Neural cell (in vitro differentiated cells): Measurements from ENCODE around the gene PDK1. TPM values are rescaled to one million over a fixed set of nuclear protein-coding genes. Genes with fewer than 3 reads are reported as not detected.

ENCODE experiments used
- H2AFZ ChIP-seq: fragments of 200-600, 300-800 bp; sonication (generic), shearing (Covaris generic); 2 replicates; pipeline ENCODE4 v1.6.0; 2014; ENCODE audit warnings: low read depth, mild to moderate bottlenecking, antibody characterized with exemption, low read length, moderate library complexity
- H3F3A ChIP-seq: fragments of 200-600 bp; shearing (Covaris generic); 2 replicates; pipeline ENCODE4 v1.6.1; 2016; ENCODE audit warnings: mild to moderate bottlenecking, moderate library complexity, mixed read lengths, antibody characterized with exemption, low read length; ENCODE audit not compliant: insufficient read depth, poor library complexity, severe bottlenecking
- H3K27ac ChIP-seq: fragments of 200-600, 300-800 bp; sonication (generic), shearing (Covaris generic); 2 replicates; pipeline ENCODE4 v1.5.1; 2014; ENCODE audit warnings: mild to moderate bottlenecking, low read length, moderate library complexity
- H3K27me3 ChIP-seq: fragments of 300-800, 200-600 bp; sonication (generic), shearing (Covaris generic); 2 replicates; pipeline ENCODE4 v1.6.0; 2014; ENCODE audit warnings: mild to moderate bottlenecking, low read depth, low read length, moderate library complexity; ENCODE audit not compliant: insufficient read depth
- H3K36me3 ChIP-seq: fragments of 300-800, 200-600 bp; sonication (generic), shearing (Covaris generic); 2 replicates; pipeline ENCODE4 v1.5.1; 2014; ENCODE audit warnings: mild to moderate bottlenecking, antibody characterized with exemption, low read length, moderate library complexity; ENCODE audit not compliant: insufficient read depth
- H3K4me2 ChIP-seq: fragments of 300-800, 200-600 bp; sonication (generic), shearing (Covaris generic); 2 replicates; pipeline ENCODE4 v1.6.0; 2014; ENCODE audit warnings: mild to moderate bottlenecking, low read length
- H3K4me3 ChIP-seq: fragments of 300-800, 200-600 bp; sonication (generic), shearing (Covaris generic); 2 replicates; pipeline ENCODE4 v1.5.1; 2014; ENCODE audit warnings: mild to moderate bottlenecking, low read length, moderate library complexity
- H3K79me2 ChIP-seq: fragments of 200-600 bp; shearing (Covaris generic); replicated peaks from 2 replicates; pipeline ENCODE4 v1.6.0; 2014; ENCODE audit warnings: mild to moderate bottlenecking, low read length, moderate library complexity; ENCODE audit not compliant: insufficient read depth
- H3K9ac ChIP-seq: fragments of 300-800, 200-600 bp; sonication (generic), shearing (Covaris generic); 2 replicates; pipeline ENCODE4 v1.6.1; 2016; ENCODE audit warnings: mild to moderate bottlenecking, low read length, mixed read lengths
- H3K9me2 ChIP-seq: fragments of 200-600 bp; shearing (Covaris generic); 2 replicates; pipeline ENCODE4 v1.6.1; 2016; ENCODE audit warnings: mild to moderate bottlenecking, low read length, mixed read lengths; ENCODE audit not compliant: insufficient read depth
- H3K9me3 ChIP-seq: fragments of 200-600, 300-800 bp; sonication (generic), shearing (Covaris generic); 2 replicates; pipeline ENCODE4 v1.6.1; 2016; ENCODE audit warnings: mild to moderate bottlenecking, mixed run types, low read length, moderate library complexity, mixed read lengths
- H4K20me1 ChIP-seq: fragments of 200-600 bp; shearing (Covaris generic); 2 replicates; pipeline ENCODE4 v1.6.1; 2016; ENCODE audit warnings: mild to moderate bottlenecking, mixed run types; ENCODE audit not compliant: insufficient read depth
- EP300 ChIP-seq: fragments of 450-650 bp; conservative IDR thresholded peaks from 2 replicates; pipeline ENCODE4 v1.6.1; 2014; ENCODE audit warnings: antibody characterized with exemption, mild to moderate bottlenecking, moderate library complexity; ENCODE audit not compliant: poor library complexity, severe bottlenecking
- EZH2 ChIP-seq: fragments of 200-600, 300-800 bp; shearing (Covaris generic), sonication (generic); IDR thresholded peaks from 2 replicates; pipeline ENCODE4 v1.6.1; 2014; ENCODE audit warnings: antibody characterized with exemption, low read length, borderline replicate concordance, mild to moderate bottlenecking; ENCODE audit not compliant: insufficient read depth, poor library complexity, severe bottlenecking
- MXI1 ChIP-seq: fragments of 450-650 bp; conservative IDR thresholded peaks from 2 replicates; pipeline ENCODE4 v1.6.1; 2014; ENCODE audit warnings: antibody characterized with exemption, mild to moderate bottlenecking; ENCODE audit not compliant: poor library complexity, severe bottlenecking
- POLR2AphosphoS5 ChIP-seq: IDR thresholded peaks from 2 replicates; pipeline ENCODE4 v1.6.1; 2012
- RAD21 ChIP-seq: fragments of 450-650 bp; conservative IDR thresholded peaks from 2 replicates; pipeline ENCODE4 v1.6.1; 2014; ENCODE audit warnings: antibody characterized with exemption, mild to moderate bottlenecking, moderate library complexity
- SMC3 ChIP-seq: fragments of 450-650 bp; conservative IDR thresholded peaks from 2 replicates; pipeline ENCODE4 v1.6.1; 2014; ENCODE audit warnings: antibody characterized with exemption, mild to moderate bottlenecking, moderate library complexity; ENCODE audit not compliant: poor library complexity
- TAF1 ChIP-seq: IDR thresholded peaks from 2 replicates; pipeline ENCODE4 v1.6.1; 2012; ENCODE audit warnings: low read depth
- polyA plus RNA-seq: library from polyadenylated mRNA; depleted of rRNA; stranded (reverse); fragments of >200 nt; gene quantifications from 2 replicates; pipeline ENCODE4 v1.2.3, GENCODE V29; 2014
- TF ChIP-seq, protein P1 (sequence below): IDR thresholded peaks from 2 replicates; pipeline ENCODE4 v1.6.1; 2012; ENCODE audit warnings: borderline replicate concordance
- TF ChIP-seq, protein P2 (sequence below): fragments of 450-650 bp; IDR thresholded peaks from 2 replicates; pipeline ENCODE4 v1.5.1; 2014; ENCODE audit warnings: antibody characterized with exemption, mild to moderate bottlenecking, moderate library complexity; ENCODE audit not compliant: poor library complexity, severe bottlenecking

The PDK1 gene
- polyA plus RNA-seq, 1 donor from 2014 or later: 10.8 TPM

DNA sequence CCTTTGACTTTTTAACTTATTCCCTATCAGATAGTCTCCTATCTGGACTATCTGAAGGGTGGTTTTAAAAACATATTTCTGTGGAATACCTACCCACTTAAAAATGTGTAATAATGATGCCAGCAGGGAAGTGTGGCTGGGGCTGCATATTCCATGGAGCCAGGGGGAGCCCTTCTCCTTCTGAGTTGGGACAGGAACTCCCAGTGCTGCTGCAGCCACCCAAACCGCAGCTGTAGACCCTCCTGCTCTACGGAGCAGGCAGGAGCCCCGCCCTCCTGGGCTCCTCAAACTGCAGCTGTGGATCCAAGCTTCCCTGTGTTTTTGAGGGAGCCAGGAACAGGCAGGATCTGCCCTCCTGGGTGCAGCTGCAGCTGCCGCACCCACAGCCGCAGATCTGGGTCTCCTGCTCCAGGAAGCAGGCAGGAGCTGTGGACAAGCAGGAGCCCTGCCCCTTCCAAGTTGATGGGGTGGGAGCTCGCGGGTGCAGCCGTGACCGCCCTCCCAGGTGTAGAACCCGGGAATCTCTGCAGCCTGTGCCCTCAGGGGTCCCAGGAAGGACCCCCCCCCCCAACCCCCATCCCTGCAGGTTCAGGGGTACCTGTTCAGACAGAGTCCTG, 57.8 kb downstream of the PDK1 start:
- no peaks in the 10 kb centered on the region for H3K36me3 ChIP-seq
- H3K79me2 ChIP-seq: no peaks in the 10 kb centered on the region
- TF ChIP-seq, protein P1, sequence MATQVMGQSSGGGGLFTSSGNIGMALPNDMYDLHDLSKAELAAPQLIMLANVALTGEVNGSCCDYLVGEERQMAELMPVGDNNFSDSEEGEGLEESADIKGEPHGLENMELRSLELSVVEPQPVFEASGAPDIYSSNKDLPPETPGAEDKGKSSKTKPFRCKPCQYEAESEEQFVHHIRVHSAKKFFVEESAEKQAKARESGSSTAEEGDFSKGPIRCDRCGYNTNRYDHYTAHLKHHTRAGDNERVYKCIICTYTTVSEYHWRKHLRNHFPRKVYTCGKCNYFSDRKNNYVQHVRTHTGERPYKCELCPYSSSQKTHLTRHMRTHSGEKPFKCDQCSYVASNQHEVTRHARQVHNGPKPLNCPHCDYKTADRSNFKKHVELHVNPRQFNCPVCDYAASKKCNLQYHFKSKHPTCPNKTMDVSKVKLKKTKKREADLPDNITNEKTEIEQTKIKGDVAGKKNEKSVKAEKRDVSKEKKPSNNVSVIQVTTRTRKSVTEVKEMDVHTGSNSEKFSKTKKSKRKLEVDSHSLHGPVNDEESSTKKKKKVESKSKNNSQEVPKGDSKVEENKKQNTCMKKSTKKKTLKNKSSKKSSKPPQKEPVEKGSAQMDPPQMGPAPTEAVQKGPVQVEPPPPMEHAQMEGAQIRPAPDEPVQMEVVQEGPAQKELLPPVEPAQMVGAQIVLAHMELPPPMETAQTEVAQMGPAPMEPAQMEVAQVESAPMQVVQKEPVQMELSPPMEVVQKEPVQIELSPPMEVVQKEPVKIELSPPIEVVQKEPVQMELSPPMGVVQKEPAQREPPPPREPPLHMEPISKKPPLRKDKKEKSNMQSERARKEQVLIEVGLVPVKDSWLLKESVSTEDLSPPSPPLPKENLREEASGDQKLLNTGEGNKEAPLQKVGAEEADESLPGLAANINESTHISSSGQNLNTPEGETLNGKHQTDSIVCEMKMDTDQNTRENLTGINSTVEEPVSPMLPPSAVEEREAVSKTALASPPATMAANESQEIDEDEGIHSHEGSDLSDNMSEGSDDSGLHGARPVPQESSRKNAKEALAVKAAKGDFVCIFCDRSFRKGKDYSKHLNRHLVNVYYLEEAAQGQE: no peak
- TF ChIP-seq POLR2AphosphoS5 (no peak), SMC3 (no peak), EP300 (no peak), TAF1 (no peak)
- TF ChIP-seq, protein P2, sequence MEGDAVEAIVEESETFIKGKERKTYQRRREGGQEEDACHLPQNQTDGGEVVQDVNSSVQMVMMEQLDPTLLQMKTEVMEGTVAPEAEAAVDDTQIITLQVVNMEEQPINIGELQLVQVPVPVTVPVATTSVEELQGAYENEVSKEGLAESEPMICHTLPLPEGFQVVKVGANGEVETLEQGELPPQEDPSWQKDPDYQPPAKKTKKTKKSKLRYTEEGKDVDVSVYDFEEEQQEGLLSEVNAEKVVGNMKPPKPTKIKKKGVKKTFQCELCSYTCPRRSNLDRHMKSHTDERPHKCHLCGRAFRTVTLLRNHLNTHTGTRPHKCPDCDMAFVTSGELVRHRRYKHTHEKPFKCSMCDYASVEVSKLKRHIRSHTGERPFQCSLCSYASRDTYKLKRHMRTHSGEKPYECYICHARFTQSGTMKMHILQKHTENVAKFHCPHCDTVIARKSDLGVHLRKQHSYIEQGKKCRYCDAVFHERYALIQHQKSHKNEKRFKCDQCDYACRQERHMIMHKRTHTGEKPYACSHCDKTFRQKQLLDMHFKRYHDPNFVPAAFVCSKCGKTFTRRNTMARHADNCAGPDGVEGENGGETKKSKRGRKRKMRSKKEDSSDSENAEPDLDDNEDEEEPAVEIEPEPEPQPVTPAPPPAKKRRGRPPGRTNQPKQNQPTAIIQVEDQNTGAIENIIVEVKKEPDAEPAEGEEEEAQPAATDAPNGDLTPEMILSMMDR: no peak
- H3K27me3 ChIP-seq: no peaks in the 10 kb centered on the region
- no peaks in the 10 kb centered on the region for H3K9me2 ChIP-seq
- H3K4me3 ChIP-seq: no peak overlapping the region
- no peaks in the 10 kb centered on the region for H3F3A ChIP-seq
- no peak overlapping the region for H2AFZ ChIP-seq
- no peaks in the 10 kb centered on the region for H4K20me1 ChIP-seq
- no peak overlapping the region for H3K4me2 ChIP-seq
- H3K9me3 ChIP-seq: no peaks in the 10 kb centered on the region
- H3K9ac ChIP-seq: no peak overlapping the region
- H3K27ac ChIP-seq: no peak overlapping the region

DNA sequence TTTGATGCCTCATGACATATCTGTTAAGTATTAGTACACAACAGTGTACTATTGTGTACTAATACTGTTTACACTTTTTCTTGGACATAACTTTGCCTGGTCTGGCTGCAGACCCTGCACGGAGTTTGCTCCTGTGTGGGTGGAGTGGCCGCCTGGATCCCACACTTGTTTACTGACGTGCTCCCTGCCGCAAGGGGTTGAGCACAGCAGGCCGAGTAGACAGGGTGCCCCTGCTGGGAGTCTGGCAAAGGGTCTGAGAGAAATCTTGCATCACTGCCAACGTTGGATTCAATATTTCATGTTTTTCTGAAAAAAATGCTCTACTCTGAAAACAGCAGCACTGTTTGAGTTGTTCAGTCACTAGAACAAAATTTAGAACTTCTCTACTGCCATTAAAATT, 59.0 kb downstream of the PDK1 start:
- no peaks in the 10 kb centered on the region for H3K79me2 ChIP-seq
- no peaks in the 10 kb centered on the region for H3K27me3 ChIP-seq
- H4K20me1 ChIP-seq: no peaks in the 10 kb centered on the region
- H3K4me2 ChIP-seq: no peak overlapping the region
- no peaks in the 10 kb centered on the region for H3K9me2 ChIP-seq
- no peaks in the 10 kb centered on the region for H3K9me3 ChIP-seq
- no peaks in the 10 kb centered on the region for H3F3A ChIP-seq
- H3K4me3 ChIP-seq: no peak overlapping the region
- no peak overlapping the region for H2AFZ ChIP-seq
- no peaks in the 10 kb centered on the region for H3K36me3 ChIP-seq
- H3K27ac ChIP-seq: no peak overlapping the region
- no peak for TF ChIP-seq SMC3
- no peak for TF ChIP-seq TAF1
- TF ChIP-seq RAD21: no peak
- TF ChIP-seq MXI1: no peak
- TF ChIP-seq POLR2AphosphoS5: no peak
- TF ChIP-seq, protein P2: no peak
- TF ChIP-seq, protein P1: no peak
- TF ChIP-seq EP300: no peak
- TF ChIP-seq EZH2: no peak
- H3K9ac ChIP-seq: no peak overlapping the region
